GOT3 (cell line): ENCODE results near the gene CELF2.
"Not testable (repeated sequence)": the region's sequence is repeated elsewhere in the genome, so short reads cannot be mapped to it uniquely, and the experiment has no call there.

Source experiments
- DNase-seq: peaks from one replicate; lab custom pipeline; 2025; ENCODE audit warnings: mixed read lengths; lab: John Stamatoyannopoulos, UW

CELF2 gene

DNA sequence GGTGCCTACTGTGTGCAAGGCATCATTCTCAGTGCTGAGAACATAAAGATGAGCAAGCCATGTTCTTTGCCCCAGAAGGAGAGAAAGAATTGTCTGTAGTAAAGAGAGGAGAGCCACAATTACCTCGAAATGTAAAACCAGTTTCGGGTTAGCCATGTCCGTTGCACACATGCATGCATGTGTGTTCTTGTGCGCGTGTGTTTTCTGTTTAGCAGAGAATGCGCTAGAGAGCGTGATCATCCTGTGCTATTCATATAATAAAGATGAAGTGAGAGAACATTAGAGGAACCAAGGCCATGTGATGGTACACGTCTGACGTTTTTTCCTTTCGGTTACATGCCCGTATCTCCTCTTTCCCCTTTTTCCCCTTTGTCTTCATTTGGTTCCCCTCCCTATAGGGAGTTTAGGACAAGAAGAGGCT lies 158.2 kb downstream of the CELF2 start:
- no peak for DNase-seq

DNA sequence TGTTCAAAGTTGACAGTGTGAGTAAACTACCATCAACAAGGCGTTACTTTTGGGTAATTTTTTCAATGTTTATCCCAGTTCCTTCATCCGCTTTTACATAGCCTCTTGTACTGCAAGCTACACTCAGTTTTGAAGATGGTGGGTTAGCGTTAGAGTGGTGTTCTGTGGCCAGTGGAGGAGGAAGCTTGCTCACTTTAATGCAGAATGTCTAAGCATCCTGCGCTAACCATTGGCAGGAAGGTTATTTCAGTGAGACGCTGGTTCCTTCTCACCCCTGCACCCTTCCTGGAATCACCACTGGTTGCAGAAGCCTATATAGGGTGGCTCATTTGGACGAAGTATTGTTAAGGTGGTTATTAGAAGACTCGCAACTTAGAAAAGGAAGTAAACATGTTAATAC lies 159.1 kb downstream of the CELF2 start:
- no peak for DNase-seq

DNA sequence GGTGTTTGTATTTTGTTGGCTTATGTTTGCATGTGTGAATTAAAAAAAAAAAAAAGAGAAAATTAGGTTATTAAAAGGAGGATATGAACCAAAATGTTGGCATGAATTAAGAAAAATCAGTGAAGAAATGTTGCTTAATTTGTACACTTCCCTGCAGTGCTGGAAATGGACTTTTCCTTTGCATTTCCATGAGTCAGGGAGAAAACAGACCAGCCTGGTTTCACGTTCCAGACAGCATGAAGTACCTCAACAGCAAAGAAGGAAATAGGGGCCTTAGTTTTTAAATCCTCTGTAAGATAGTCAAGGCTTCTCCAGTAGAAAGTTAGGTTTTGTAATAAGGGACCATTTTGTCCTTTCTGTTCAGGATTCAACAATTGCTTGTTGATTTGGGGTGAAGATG lies 159.7 kb downstream of the CELF2 start:
- no peak for DNase-seq

DNA sequence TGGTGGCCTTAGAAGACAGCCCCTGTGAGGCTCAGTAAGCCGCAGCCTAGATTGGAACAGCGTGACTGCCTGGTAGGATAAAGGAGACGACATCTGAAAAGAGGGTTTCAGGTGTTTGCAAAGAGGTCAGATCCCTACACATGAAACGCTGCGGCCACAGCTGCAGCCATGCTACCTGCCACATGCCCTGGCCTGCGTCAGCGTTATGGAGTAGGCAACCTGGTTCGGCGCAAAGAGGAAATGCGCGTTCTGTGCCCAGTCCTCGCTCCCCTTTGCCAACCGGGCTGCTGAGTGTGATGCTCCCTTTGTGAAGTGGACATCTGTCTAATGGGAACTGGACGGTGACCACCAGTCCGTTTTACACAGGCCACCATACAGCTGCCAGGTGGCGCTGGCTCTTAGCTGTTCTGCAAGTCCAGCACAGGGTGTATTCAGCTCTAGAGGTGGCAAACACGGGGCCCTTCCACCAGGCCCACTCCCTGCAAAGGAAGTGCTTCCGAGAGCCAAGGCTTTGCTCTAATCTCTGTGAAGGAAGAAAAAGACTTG lies 160.3 kb downstream of the CELF2 start:
- DNase-seq, result no peak

DNA sequence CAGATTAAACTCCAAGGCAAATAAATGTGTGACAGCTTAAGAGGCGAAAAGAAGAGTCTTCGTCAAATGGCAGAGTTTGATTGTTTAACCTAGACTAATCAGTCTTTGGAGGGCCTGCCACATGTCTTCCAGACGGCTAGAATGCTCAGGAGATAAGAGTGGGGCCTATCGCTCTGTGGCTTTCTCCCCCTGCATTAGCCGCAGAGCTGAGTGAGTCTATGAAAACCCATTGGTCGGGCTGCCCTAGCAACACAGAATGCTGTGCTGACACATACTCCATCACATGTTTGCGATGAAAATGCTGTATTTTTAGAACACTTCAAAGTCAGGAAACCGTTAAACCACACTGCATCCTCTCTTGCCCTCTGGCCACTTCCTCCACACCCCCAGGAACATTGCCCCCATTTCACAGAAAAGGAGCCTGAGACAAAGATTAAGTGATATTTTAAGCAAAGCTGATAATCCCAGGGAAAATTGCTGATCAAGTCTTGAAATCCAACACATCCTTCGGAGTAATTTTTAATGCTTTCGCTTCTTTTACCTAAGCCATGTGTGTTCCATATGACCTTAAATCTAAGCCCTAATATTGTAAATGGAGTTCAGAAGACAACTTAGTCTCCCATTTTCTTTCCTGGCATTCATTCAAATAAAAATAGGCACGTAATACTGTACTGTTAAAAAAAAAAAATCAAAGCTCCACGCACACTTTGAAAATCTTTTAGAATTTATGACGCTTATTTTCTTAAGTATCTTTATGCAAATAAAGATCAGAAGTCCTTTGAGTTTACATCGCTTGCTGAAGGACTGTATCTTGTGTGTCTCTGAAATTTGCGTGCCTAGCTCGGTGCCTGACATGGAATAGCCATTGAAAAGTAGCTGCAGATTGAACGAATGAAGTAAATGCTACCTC lies 161.2 kb downstream of the CELF2 start:
- DNase-seq, result no peak

DNA sequence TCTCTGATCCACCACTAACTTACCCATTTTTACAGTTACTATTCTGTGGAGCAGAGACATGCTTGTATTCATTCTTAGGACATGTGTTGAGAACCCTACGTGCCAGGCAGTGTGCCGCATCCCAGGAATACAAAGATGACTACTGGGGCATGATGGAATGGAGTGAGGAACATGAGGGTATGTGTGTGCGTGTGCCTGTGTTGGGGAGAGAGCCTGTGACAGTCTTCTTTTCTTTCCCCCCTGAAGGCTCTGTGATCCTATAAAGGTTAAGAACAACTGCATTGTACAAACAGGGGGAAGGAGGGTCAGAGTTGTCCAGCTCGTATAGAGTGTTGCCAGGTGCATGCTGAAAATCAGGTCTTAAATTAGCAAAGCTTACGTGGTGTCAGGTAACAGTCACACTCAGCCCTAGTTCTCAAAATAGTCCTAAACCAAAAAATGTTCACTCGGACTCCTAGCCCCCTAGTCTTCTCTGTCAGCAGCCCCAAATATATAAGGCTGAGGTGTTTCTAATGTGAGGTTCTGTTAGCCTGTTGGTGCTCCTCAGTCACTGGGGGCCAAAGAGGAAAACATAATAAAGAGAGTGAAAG lies 161.9 kb downstream of the CELF2 start:
- no peak for DNase-seq

DNA sequence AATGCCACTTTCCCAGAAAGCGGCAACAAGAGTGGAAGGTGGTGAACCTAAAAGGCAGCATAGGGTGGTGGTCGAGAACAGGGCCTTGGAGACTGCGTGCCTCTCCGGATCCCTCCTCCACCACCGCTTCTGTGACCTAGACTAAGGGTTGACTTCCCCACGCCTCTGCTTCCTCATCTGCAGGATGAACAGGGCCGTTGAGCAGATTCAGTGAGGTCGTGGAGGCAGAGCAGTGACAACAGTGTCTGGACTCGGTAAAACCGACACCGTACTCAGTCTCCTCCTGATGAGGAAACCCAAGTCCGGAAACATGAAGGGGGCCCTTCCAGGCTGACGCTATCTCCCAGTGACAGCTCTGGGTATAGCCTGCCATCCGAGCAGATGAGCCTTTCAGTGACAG lies 162.6 kb downstream of the CELF2 start:
- DNase-seq, result no peak

DNA sequence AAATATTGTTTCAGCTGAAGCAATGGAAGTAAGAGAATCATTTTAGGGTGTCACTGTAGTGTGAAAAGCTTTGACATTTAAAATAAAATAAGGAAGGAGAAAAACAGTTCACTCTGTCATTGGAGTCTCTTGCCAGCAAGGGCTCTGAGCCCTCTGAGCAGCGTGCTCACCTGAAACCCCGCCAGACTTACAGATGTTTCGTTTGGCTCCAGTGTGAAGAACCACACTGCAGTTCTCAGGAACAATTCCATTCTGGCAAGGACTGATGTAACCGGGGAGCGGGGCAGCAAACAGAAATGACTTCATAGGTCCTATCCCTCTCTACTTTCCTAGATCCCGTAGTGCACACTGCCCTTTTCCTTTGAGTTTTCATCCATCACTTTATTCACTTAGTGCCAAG lies 164.3 kb downstream of the CELF2 start:
- DNase-seq, result no peak

DNA sequence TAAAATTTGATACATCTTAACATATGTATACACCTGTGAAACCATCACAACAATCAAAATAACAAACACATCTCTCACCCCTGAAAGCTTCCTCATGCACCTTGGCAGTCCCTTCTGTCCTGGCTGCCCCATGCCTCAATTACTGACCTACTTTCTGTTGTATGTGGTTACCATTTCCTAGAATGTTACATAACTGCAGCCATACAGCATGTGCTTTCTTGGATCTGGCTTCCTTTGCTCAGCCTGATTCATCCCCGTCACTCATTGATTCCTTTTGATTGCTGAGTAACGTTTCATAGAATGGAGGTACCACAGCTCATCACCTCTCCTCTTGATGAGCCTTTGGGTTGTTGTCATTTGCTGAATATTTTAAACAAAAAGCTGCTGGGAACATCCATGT lies 165.3 kb downstream of the CELF2 start:
- no peak for DNase-seq

DNA sequence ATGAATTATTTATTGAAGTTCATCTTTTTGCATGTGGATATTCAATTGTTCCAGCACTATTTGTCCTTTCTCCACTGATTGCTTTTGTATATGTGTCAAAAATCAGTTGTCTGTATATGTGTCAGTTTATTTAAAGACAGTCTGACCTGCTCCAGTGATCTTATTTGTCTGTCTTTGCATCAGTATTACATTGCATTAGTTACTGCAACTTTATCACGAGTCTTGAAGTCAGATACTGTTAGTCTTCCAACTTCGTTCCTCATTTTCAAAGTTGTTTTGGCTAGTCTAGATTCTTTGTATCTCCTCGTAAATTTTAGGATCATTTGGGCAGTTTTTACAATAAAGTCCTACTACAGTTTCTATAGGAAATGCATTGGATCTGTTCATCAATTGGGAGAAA lies 166.4 kb downstream of the CELF2 start:
- no peak for DNase-seq

DNA sequence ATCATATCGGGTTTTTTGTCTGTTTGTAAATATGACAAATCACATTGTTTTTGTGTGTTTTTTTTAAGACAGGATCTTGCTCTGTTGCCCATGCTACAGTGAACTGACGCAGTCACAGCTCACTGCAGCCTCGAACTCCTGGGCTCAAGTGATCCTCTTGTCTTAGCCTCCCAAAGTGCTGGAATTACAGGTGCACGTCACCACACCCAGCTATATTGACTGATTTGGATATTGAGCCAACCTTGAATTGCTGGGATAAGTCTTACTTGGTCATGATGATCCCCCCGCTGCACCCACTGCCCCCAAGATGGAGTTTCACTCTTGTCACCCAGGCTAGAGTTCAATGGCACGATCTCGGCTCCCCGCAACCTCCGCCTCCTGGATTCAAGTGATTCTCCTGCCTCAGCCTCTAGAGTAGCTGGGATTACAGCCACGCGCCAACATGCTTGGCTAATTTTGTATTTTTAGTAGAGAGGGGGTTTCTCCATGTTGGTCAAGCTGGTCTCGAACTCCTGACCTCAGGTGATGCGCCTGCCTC lies 167.5 kb downstream of the CELF2 start:
- DNase-seq, result not testable (repeated sequence)

DNA sequence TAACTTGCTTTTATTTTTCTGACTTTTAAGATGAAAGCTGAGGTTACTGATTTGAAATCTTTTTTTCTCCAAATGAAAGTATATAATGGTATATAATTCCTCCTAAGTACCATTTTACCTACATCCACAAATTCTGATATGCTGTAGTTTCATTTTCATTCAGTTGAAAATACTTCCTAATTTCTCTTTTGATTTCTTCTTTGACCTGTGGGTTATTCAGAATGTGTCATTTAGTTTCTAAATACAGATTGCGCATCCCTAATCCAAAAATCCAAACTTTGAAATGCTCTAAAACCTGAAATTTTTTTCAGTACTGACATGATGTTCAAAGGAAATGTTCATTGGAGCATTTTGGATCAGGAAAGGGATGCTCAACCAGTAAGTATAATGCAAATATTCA lies 168.7 kb downstream of the CELF2 start:
- no peak for DNase-seq

DNA sequence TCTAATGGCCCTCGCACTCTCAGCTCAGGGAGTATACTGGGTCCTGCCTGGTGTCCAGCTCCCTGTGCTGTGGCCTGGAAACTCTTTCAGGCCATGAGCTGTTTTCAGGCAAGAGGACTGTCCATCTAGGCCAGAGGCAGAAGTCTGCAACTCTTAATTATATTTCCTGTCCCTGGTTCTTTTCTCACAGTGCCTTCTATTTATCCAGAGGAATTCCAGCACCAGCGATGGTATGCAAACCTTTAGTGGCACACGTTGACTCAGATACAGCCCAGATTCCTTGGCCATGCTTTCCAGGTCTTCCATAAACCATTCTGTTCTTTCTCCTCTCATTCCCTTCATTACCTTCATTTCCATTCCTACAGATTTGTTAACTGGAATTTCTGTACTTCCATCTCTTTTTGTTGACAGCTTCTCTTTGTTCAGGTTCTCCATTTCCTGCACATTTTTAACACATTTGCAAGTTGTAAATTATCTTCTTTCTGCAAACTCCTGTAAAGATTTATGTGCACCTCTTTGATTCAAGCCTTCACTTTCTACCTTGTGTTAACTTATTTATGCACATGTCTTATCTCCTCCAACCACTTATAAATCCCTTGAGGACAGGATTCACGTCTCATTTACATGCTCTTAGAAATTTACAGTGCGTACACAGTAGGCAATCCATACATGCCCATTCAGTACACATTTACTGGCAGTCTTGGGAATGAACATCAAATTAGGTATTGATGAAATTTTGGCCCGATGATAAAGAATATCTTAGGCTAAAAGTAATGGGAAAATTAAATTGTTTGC lies 172.1 kb downstream of the CELF2 start:
- no peak for DNase-seq

DNA sequence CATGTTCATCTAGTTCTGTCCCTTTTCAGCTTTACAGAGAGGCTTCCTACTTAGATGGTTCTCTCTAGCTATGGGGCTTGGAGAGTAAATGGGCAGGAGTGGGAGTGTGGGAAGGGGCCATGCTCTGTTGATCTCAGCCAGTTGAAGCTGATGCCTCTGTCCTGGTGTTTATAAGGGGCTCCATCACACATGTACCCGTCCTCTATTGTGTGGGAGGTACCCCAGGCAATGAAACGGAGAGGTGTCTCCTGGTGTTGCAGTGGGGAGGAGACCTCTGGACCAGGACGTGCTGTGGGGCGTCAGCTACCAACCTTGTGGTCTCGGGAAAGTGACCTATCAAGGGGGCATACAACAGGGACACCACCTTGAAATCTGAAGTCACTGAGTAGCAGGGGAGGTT lies 173.5 kb downstream of the CELF2 start:
- DNase-seq, result no peak

DNA sequence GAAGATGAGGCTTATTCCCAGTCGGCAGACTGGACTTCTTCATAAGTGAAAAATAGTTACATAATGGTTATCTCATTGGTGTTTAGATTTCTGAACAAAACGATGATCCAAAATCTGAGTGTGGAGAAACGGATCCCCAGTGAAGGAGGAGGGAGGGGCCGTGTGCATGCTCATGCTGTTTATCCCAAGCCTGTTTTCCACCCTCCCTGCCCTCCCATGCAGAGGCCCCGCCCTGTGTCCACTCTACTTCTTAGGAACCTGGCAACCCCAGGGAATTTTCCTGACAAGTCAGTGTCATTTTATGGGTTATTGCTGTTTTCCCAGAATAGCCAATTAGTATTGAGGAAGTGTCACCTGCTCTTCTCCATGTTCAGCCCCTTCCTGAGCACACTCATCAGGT lies 174.0 kb downstream of the CELF2 start:
- DNase-seq, result no peak

DNA sequence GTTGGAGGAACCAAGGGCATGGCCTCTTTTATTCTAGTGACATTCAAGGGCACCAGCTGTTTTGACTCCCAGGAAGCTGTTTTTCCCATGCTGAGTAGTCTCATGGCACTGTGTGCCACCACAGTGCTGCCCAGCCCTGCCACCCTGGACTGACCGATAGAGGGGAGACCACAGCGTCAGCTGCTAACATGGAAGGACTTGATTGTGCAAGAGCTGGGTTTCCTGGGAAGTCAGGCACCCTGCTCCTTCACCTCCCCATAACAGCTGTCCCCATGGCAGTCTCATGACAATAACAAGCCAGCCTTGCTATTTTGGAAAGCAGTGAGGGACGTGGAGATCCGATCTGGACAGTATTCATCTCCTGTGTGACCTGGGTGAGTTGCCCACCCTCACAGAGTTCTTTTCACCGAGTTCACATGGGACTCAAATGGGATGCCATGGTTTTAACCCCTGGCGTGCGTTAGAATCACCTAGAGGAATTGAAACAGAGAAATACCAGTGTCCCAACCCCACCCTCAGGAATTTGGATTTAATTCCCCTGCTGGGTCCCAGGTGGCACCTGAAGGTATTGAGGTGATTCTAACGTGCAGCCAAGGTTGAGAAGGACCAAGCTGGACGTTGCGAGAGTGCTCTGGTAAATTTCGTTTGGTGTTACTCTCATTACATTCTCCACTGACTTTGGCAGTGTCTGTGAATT lies 174.8 kb downstream of the CELF2 start:
- no peak for DNase-seq

DNA sequence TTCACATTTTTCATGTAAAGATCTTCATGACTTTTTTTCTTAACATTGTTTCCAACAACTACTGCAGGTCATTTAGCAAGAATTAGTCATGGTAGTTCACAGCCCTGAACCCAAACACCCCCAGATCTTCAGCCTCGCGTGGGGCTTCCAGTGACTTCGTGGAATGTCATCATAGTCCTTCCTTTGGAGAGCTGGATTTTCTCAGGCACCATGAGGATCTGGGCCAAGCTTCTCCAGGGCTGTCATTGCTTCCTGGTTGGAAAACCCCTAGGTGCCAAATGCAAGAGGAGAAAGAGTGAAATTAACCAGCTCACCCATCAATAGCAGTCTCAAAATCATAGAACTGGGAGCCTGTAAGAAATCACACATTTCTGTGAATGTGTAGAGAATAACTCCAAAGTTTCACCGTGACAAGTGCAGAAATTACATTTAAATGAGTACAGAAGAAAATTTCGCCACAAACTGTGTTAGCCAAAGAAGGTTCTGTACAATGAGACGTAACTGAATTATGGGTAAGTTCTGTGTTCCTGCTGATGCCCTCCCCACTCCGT lies 175.4 kb downstream of the CELF2 start:
- DNase-seq, result no peak

DNA sequence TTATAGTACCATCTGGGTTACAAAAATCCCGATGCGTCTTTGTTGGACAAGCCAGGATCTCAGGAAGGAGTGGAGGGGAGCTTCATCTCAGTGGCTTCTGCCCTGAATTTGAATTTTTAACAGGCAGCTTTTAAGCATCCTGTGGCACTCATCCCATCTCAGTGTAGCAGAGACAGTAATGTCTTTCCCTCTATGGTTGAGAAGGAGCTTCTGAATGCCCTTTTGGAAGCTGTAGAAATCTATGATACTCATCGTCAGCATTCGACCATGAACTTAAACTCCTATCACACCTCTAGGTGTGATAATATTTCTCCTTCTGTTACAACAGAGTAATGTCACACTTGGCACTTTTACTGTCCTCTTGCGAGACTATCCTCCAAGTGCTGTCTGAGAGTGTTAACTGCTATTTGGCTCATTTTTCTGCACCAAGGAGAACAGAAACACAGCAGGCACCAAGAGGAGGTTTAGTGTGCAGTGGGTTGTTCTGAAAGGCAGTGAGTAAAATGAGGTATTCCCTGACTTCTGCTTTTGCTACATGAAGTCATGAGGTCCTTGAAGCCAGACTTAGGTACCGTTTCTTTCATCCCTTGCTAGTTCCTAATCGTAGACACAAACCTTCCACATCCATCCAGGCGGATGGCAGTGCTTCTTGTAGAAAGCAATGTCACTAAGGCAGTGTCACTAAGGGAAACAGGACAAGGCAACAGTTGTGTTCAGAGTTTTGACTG lies 177.4 kb downstream of the CELF2 start:
- DNase-seq, result no peak

DNA sequence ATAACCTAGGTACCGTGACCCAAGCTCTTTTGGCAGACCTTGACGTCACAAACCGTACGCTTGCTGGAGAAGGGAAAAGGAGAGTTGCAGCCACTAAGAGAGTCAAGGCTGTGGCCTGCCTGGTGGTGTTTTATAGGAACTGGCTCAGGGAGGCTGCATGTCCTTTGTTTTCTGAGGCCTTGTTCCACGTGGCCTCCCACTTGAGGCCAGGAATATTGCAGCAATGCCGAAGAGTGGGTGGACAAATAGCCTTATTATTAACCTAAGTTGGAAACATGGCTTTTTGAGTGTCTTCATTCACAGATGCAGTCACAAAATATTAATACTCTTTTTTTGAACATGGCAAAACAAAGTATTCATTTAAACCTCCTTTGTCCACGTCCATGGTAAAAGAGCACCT lies 178.0 kb downstream of the CELF2 start:
- DNase-seq, result no peak

DNA sequence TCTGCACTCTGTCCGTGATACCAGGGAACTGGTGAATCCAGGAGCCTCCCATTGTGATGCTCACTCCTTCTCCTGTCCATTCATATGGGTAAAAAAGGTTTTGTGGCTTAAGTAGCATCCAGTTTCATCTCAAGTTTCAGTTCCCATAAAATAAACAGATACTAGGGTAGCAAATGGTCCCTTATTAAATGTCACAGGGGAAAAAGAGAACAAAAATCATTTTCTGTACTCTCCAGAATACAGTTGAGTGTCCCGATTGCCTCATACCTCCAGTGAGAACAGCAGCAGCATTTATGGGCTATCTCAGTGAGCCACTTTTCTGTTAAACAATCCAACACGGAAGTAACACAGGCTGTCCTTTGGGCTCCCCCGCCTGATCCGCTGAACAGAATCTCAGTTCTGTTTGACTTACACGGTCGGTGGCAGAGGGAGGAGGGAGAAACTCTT lies 179.6 kb downstream of the CELF2 start:
- no peak for DNase-seq

DNA sequence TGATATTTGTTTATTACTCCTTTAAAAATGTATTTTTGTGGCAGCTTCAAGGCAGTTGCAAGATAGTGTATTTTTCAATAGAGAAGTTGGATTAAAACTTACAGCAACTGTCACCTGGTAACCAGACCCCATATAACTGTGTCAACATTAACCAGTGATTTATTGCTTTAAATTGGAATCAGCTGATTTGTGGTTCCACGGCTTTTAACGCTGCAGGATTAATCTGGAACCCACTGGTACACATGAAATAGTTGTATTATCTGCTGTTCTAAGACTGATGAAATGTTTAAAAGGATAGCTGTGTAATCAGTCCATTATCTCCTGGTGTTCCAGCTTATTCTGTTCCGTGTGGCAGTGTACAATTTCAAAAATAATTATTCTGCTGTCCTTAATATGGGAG lies 180.2 kb downstream of the CELF2 start:
- no peak for DNase-seq
